H1 (cell line): ENCODE results near the gene MAPKAP1. TPM values are rescaled to one million over a fixed set of nuclear protein-coding genes. Genes with fewer than 3 reads are reported as not detected.

Source experiments
- CTCF ChIA-PET: fragments of 300-600 bp; sonication (Branson Sonifier 250); formaldehyde crosslinking; loops from one replicate; lab custom pipeline; 2021; ENCODE audit not compliant: partially characterized antibody; lab: Charles Lee
- POLR2A ChIA-PET: fragments of 300-600 bp; sonication (Branson Sonifier 250); formaldehyde crosslinking; loops from one replicate; lab custom pipeline; 2021; ENCODE audit warnings: inconsistent platforms; ENCODE audit not compliant: partially characterized antibody; lab: Charles Lee
- DNase-seq, 2 experiments: peaks; one replicate each; pipeline versions ENCODE4 v3.0.0 to v3.0.0-alpha.2; 2010 to 2022; ENCODE audit warnings: low spot score in 2 of 2, low read depth in 1 of 2, mixed read lengths in 1 of 2
- FAIRE-seq: peaks from 2 replicates; lab custom pipeline; 2011; peaks lifted over from hg19 to GRCh38; lab: Jason Lieb, UNC
- H2AFZ ChIP-seq: 2 replicates; pipeline ENCODE4 v1.8.1; 2012; ENCODE audit warnings: low read length, inconsistent platforms
- H2AK5ac ChIP-seq: 2 replicates; pipeline ENCODE4 v1.6.1; 2013; ENCODE audit warnings: low read depth, low read length
- H2BK120ac ChIP-seq: replicated peaks from 2 replicates; pipeline ENCODE3; 2013; ENCODE audit warnings: low read depth, low read length, inconsistent platforms
- H2BK12ac ChIP-seq: 2 replicates; pipeline ENCODE4 v1.6.1; 2013; ENCODE audit warnings: low read depth, low read length
- H2BK15ac ChIP-seq: 2 replicates; pipeline ENCODE4 v1.6.1; 2013; ENCODE audit warnings: low read length
- H2BK20ac ChIP-seq: 2 replicates; pipeline ENCODE4 v1.6.1; 2013; ENCODE audit warnings: low read length
- H2BK5ac ChIP-seq: 2 replicates; pipeline ENCODE4 v1.6.1; 2013; ENCODE audit warnings: low read depth, low read length
- H3K14ac ChIP-seq: 2 replicates; pipeline ENCODE4 v1.6.1; 2013; ENCODE audit warnings: inconsistent platforms; ENCODE audit not compliant: insufficient read length
- H3K18ac ChIP-seq: 2 replicates; pipeline ENCODE4 v1.6.1; 2013; ENCODE audit warnings: low read length; ENCODE audit errors: extremely low read depth
- H3K23ac ChIP-seq: 2 replicates; pipeline ENCODE4 v1.6.1; 2013; ENCODE audit warnings: inconsistent platforms; ENCODE audit not compliant: insufficient read length
- H3K23me2 ChIP-seq: 2 replicates; pipeline ENCODE4 v1.6.1; 2013; ENCODE audit warnings: low read depth, low read length
- H3K27ac ChIP-seq: 2 replicates; pipeline ENCODE4 v1.6.1; 2011; ENCODE audit warnings: low read depth, low read length, inconsistent platforms
- H3K27me3 ChIP-seq, 4 experiments: replicated peaks in 1 of 4; 1 replicate in 1 of 4; 2 replicates in 3 of 4; pipeline versions ENCODE4 v1.6.1 to v1.8.1; 2011 to 2013; ENCODE audit warnings: low read length in 3 of 4, mild to moderate bottlenecking in 3 of 4, inconsistent platforms in 2 of 4, mixed read lengths in 2 of 4, moderate library complexity in 1 of 4; ENCODE audit not compliant: control insufficient read depth in 3 of 4, insufficient read depth in 3 of 4; ENCODE audit errors: extremely low read depth in 1 of 4
- H3K36me3 ChIP-seq, 4 experiments: 2 replicates each; pipeline versions ENCODE4 v1.6.1 to v1.8.1; 2011 to 2013; ENCODE audit warnings: mild to moderate bottlenecking in 4 of 4, low read length in 3 of 4, moderate library complexity in 2 of 4, control low read depth in 1 of 4, inconsistent platforms in 1 of 4; ENCODE audit not compliant: insufficient read depth in 4 of 4, control insufficient read depth in 2 of 4
- H3K4ac ChIP-seq: replicated peaks from 2 replicates; pipeline ENCODE3; 2013; ENCODE audit warnings: low read length, low read depth, mixed read lengths, inconsistent platforms; ENCODE audit not compliant: insufficient read length
- H3K4me1 ChIP-seq, 4 experiments: replicated peaks in 1 of 4; 1 replicate in 1 of 4; 2 replicates in 3 of 4; pipeline versions ENCODE4 v1.6.1 to v1.8.1; 2011 to 2013; ENCODE audit warnings: low read length in 3 of 4, inconsistent platforms in 2 of 4, mixed read lengths in 1 of 4; ENCODE audit not compliant: insufficient read depth in 4 of 4, control insufficient read depth in 3 of 4
- H3K4me2 ChIP-seq, 2 experiments: 2 replicates each; pipeline versions ENCODE4 v1.6.1 to v1.8.1; 2011 to 2013; ENCODE audit warnings: low read depth in 2 of 2, low read length in 2 of 2, control low read depth in 1 of 2, inconsistent platforms in 1 of 2, mild to moderate bottlenecking in 1 of 2; ENCODE audit not compliant: insufficient read depth in 1 of 2
- H3K4me3 ChIP-seq, 4 experiments: fragments of 200-600, 300-600 bp in 1 of 4; sonication (generic), shearing (Covaris generic), sonication (Bioruptor Twin) in 1 of 4; 2 replicates each; pipeline versions ENCODE4 v1.5.1 to v1.8.1; 2011 to 2016; ENCODE audit warnings: low read length in 4 of 4, low read depth in 3 of 4, control low read depth in 2 of 4, inconsistent platforms in 2 of 4, mild to moderate bottlenecking in 2 of 4, mixed read lengths in 1 of 4, moderate library complexity in 1 of 4; ENCODE audit not compliant: insufficient read depth in 2 of 4; ENCODE audit errors: extremely low read depth in 1 of 4
- H3K56ac ChIP-seq: replicated peaks from 2 replicates; pipeline ENCODE3; 2013; ENCODE audit warnings: low read depth, mild to moderate bottlenecking, mixed read lengths, low read length, inconsistent platforms; ENCODE audit not compliant: insufficient read length
- H3K79me1 ChIP-seq: 2 replicates; pipeline ENCODE4 v1.6.1; 2013; ENCODE audit warnings: low read depth, low read length, control low read depth
- H3K79me2 ChIP-seq, 2 experiments: 2 replicates each; pipeline versions ENCODE4 v1.6.1 to v1.8.1; 2012 to 2013; ENCODE audit warnings: low read length in 2 of 2, mild to moderate bottlenecking in 2 of 2, inconsistent platforms in 1 of 2; ENCODE audit not compliant: insufficient read depth in 2 of 2, control insufficient read depth in 1 of 2
- H3K9ac ChIP-seq, 4 experiments: replicated peaks in 1 of 4; 1 replicate in 1 of 4; 2 replicates in 3 of 4; pipeline versions ENCODE4 v1.6.1 to v1.8.1; 2011 to 2013; ENCODE audit warnings: low read depth in 3 of 4, low read length in 3 of 4, control low read depth in 2 of 4, mild to moderate bottlenecking in 2 of 4, moderate library complexity in 2 of 4, inconsistent platforms in 1 of 4; ENCODE audit errors: extremely low read depth in 1 of 4
- H3K9me3 ChIP-seq, 2 experiments: 2 replicates each; pipeline versions ENCODE4 v1.6.1 to v1.8.1; 2012 to 2013; ENCODE audit warnings: mild to moderate bottlenecking in 2 of 2, moderate library complexity in 2 of 2, control low read depth in 1 of 2, inconsistent platforms in 1 of 2, low read depth in 1 of 2, low read length in 1 of 2, mixed read lengths in 1 of 2; ENCODE audit not compliant: insufficient read depth in 2 of 2
- H4K20me1 ChIP-seq, 2 experiments: replicated peaks in 1 of 2; 2 replicates each; pipeline versions ENCODE3 to v1.8.1; 2011 to 2013; ENCODE audit warnings: inconsistent platforms in 2 of 2, low read length in 2 of 2, mild to moderate bottlenecking in 1 of 2; ENCODE audit not compliant: insufficient read depth in 2 of 2, control insufficient read depth in 1 of 2
- H4K5ac ChIP-seq: 2 replicates; pipeline ENCODE4 v1.6.1; 2013; ENCODE audit warnings: low read length, low read depth, mixed read lengths, inconsistent platforms; ENCODE audit not compliant: insufficient read length
- H4K8ac ChIP-seq: 2 replicates; pipeline ENCODE4 v1.8.0; 2013; ENCODE audit warnings: mild to moderate bottlenecking, moderate library complexity, low read length, inconsistent platforms; ENCODE audit not compliant: insufficient read depth; ENCODE audit errors: extremely low read depth
- H4K91ac ChIP-seq: replicated peaks from 2 replicates; pipeline ENCODE3; 2013; ENCODE audit warnings: low read length, mixed read lengths, inconsistent platforms; ENCODE audit not compliant: insufficient read length
- CBX5 ChIP-seq: fragments of 300-800, 300-1000 bp; sonication (generic); IDR thresholded peaks from 2 replicates; pipeline ENCODE4 v1.7.1; 2016; ENCODE audit warnings: antibody characterized with exemption, low read length, low read depth
- CBX8 ChIP-seq: fragments of 300-800, 300-1000 bp; sonication (generic); IDR thresholded peaks from 2 replicates; pipeline ENCODE4 v1.7.1; 2016; ENCODE audit warnings: low read depth, low read length, borderline replicate concordance
- E2F6 ChIP-seq: IDR thresholded peaks from 2 replicates; pipeline ENCODE4 v1.6.1; 2012; ENCODE audit warnings: inconsistent platforms
- EGR1 ChIP-seq: IDR thresholded peaks from 2 replicates; pipeline ENCODE4 v1.6.1; 2011; ENCODE audit warnings: low read depth, low read length, borderline replicate concordance
- EZH2 ChIP-seq: fragments of 200-600 bp; sonication (generic); IDR thresholded peaks from 2 replicates; pipeline ENCODE4 v1.7.1; 2012; ENCODE audit warnings: low read depth, mild to moderate bottlenecking, moderate library complexity, low read length, inconsistent platforms; ENCODE audit not compliant: severe bottlenecking
- FOSL1 ChIP-seq: IDR thresholded peaks from 2 replicates; pipeline ENCODE4 v1.6.1; 2011; ENCODE audit warnings: mild to moderate bottlenecking, low read depth, low read length, moderate library complexity; ENCODE audit not compliant: insufficient read depth
- GABPA ChIP-seq: IDR thresholded peaks from 2 replicates; pipeline ENCODE4 v1.6.1; 2011; ENCODE audit warnings: mild to moderate bottlenecking, low read length, moderate library complexity, borderline replicate concordance; ENCODE audit not compliant: insufficient read depth
- KDM4A ChIP-seq: IDR thresholded peaks from one replicate; pipeline ENCODE4 v1.7.1; 2012; ENCODE audit warnings: low read depth, mild to moderate bottlenecking, moderate library complexity, low read length, inconsistent platforms; ENCODE audit not compliant: severe bottlenecking
- MAX ChIP-seq: IDR thresholded peaks from 2 replicates; pipeline ENCODE4 v1.6.1; 2012; ENCODE audit warnings: inconsistent platforms
- NRF1 ChIP-seq: IDR thresholded peaks from 2 replicates; pipeline ENCODE4 v1.6.1; 2011; ENCODE audit warnings: mild to moderate bottlenecking, low read depth, low read length, improper control_type of control experiment
- PHF8 ChIP-seq: fragments of 200-600 bp; sonication (generic); conservative IDR thresholded peaks from 2 replicates; pipeline ENCODE4 v1.7.1; 2012; ENCODE audit warnings: low read depth, mild to moderate bottlenecking, inconsistent platforms, low read length, moderate library complexity
- SP1 ChIP-seq: IDR thresholded peaks from 2 replicates; pipeline ENCODE4 v1.6.1; 2011; ENCODE audit warnings: low read depth, low read length
- TEAD4 ChIP-seq: IDR thresholded peaks from 2 replicates; pipeline ENCODE4 v1.6.1; 2012; ENCODE audit warnings: low read depth, low read length, inconsistent platforms, mixed read lengths
- WGBS, 2 experiments: shearing (Covaris generic) in 1 of 2; methylation state at CpG; one replicate each; pipeline versions ENCODE4 v1.1.6 to v1.1.7; 2013 to 2015; ENCODE audit warnings: low lambda C conversion rate in 2 of 2, mixed read lengths in 2 of 2, inconsistent platforms in 1 of 2, low coverage in 1 of 2, missing lambda C conversion rate in 1 of 2; ENCODE audit not compliant: insufficient replicate concordance in 2 of 2, insufficient coverage in 1 of 2, insufficient read length in 1 of 2; ENCODE audit errors: extremely low coverage in 1 of 2, missing lambda C conversion rate in 1 of 2; 5-methylcytosine and 5-hydroxymethylcytosine counted together
- polyA plus RNA-seq, 7 experiments: library from polyadenylated mRNA; depleted of rRNA in 3 of 7; stranded (reverse) in 5 of 7; unstranded in 2 of 7; fragments of >200 nt in 5 of 7; fragments of 200-250 nt in 2 of 7; gene quantifications; 1 replicate in 5 of 7; 2 replicates in 1 of 7; 4 replicates in 1 of 7; pipeline versions ENCODE4 v1.2.1 to v1.2.3, GENCODE V29; 2011 to 2013; ENCODE audit warnings: missing spikeins in 2 of 7, mixed read lengths in 2 of 7
- total RNA-seq: library from RNA; stranded (reverse); fragmentation: NEBNext Ultra II Directional; extraction: Animal tissue kit (Norgen Biotek cat#: 25700); gene quantifications from 2 replicates; pipeline ENCODE4 v1.2.1, GENCODE V29; 2021

MAPKAP1 gene
- total and polyA plus RNA-seq, 2 of the 8 experiments (the other 6 are each of a cell fraction or from before 2014, with no cell fraction given) = 79.2 to 140 TPM

- H3K4ac ChIP-seq = no peak overlapping the region
- H4K8ac ChIP-seq = no peak overlapping the region
- POLR2A ChIA-PET = no interaction called here
- no peak overlapping the region for H3K9ac ChIP-seq
- peaks cover 4% of the 10 kb centered on the region for H3K79me1 ChIP-seq
- 0 out of 7 replicates have a peak, but pooled peaks cover 0 to 3% (median 1%) of the 10 kb centered on the region in 4 experiments for H3K4me1 ChIP-seq
- no peak overlapping the region for H2AK5ac ChIP-seq
- H3K79me2 ChIP-seq = peaks cover 0 to 32% of the 10 kb centered on the region in 2 experiments; a peak in 3 of 4 replicates
- H2BK20ac ChIP-seq = no peak overlapping the region
- no peak overlapping the region for H4K5ac ChIP-seq
- H3K23ac ChIP-seq = no peak overlapping the region
- no peak overlapping the region for H3K4me3 ChIP-seq
- no peak overlapping the region for H2BK120ac ChIP-seq
- H2BK15ac ChIP-seq = no peak overlapping the region
- H3K36me3 ChIP-seq = no peaks in the 10 kb centered on the region
- H3K23me2 ChIP-seq = no peaks in the 10 kb centered on the region
- no peak overlapping the region for H3K18ac ChIP-seq
- no peaks in the 10 kb centered on the region for H3K27me3 ChIP-seq
- DNase-seq (no peak), FAIRE-seq (no peak)
- no peak overlapping the region for H3K27ac ChIP-seq
- CTCF ChIA-PET = interaction anchor here (1.0 to 3.1 kb wide), 3 partner anchors 10 to 156 kb away, joined by 3 to 12 read pairs (median 3); no protein-coding TSS in a partner anchor
- H4K20me1 ChIP-seq = peaks cover 0 to 2% of the 10 kb centered on the region in 2 experiments
- no peak overlapping the region for H3K56ac ChIP-seq
- WGBS, 2 experiments = 89% methylated on average over 4 of the region's 4 CpGs; no CpG with 5 or more reads in 1 of the 2 experiments
- no peak overlapping the region for H4K91ac ChIP-seq
- H3K9me3 ChIP-seq = no peaks in the 10 kb centered on the region
- no peak overlapping the region for H2BK12ac ChIP-seq
- no peak overlapping the region for H2BK5ac ChIP-seq
- H3K4me2 ChIP-seq = no peak overlapping the region
- H2AFZ ChIP-seq = no peak overlapping the region
- H3K14ac ChIP-seq = no peak overlapping the region
- TF ChIP-seq EGR1 (no peak), EZH2 (no peak), FOSL1 (no peak), PHF8 (no peak), KDM4A (no peak), NRF1 (no peak), TEAD4 (no peak), E2F6 (no peak), GABPA (no peak), SP1 (no peak), CBX5 (no peak), MAX (no peak), CBX8 (no peak)
These were observed 115.1 kb downstream of the MAPKAP1 start for GRCh38 chr9:125591888-125592287.
